Fibroblast of pulmonary artery (primary cell): ENCODE measurements around the gene ARHGAP19.

Experiments used
- DNase-seq: peaks from one replicate; pipeline ENCODE4 v3.0.0-alpha.2; 2010; ENCODE audit warnings: low read depth
- H3K4me3 ChIP-seq: replicated peaks from 2 replicates; pipeline ENCODE4 v1.5.1; 2011; ENCODE audit warnings: low read depth, mild to moderate bottlenecking, control low read depth, low read length, moderate library complexity
- TF ChIP-seq, protein P1 (sequence below): IDR thresholded peaks from 2 replicates; pipeline ENCODE4 v1.5.1; 2011; ENCODE audit warnings: mild to moderate bottlenecking, control low read depth, low read length, inconsistent platforms; ENCODE audit errors: missing control alignments

The ARHGAP19 gene

DNA sequence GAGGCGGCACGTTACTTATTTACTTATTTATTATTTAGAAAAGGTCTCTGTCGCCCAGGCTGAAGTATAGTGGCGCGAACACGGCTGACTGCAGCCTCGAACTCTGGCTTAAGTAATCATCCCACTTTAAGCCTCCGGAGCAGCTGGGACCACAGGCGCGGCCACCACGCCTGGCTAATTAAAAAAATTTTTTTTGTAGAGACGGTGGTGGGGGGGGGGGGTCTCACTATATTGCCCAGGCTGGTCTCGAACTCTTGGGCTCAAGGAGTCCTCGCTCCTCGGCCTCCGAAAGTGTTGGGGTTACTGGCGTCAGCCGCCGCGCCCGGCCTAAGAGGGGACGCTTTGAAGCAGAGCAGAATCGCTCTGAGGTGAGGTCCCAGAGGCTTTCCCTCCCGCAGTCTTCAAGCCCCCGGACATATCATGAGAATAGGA is 42.8 kb upstream of the ARHGAP19 start:
- TF ChIP-seq, protein P1, sequence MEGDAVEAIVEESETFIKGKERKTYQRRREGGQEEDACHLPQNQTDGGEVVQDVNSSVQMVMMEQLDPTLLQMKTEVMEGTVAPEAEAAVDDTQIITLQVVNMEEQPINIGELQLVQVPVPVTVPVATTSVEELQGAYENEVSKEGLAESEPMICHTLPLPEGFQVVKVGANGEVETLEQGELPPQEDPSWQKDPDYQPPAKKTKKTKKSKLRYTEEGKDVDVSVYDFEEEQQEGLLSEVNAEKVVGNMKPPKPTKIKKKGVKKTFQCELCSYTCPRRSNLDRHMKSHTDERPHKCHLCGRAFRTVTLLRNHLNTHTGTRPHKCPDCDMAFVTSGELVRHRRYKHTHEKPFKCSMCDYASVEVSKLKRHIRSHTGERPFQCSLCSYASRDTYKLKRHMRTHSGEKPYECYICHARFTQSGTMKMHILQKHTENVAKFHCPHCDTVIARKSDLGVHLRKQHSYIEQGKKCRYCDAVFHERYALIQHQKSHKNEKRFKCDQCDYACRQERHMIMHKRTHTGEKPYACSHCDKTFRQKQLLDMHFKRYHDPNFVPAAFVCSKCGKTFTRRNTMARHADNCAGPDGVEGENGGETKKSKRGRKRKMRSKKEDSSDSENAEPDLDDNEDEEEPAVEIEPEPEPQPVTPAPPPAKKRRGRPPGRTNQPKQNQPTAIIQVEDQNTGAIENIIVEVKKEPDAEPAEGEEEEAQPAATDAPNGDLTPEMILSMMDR: no peak
- H3K4me3 ChIP-seq: peak overlapping the region; percentile 70

DNA sequence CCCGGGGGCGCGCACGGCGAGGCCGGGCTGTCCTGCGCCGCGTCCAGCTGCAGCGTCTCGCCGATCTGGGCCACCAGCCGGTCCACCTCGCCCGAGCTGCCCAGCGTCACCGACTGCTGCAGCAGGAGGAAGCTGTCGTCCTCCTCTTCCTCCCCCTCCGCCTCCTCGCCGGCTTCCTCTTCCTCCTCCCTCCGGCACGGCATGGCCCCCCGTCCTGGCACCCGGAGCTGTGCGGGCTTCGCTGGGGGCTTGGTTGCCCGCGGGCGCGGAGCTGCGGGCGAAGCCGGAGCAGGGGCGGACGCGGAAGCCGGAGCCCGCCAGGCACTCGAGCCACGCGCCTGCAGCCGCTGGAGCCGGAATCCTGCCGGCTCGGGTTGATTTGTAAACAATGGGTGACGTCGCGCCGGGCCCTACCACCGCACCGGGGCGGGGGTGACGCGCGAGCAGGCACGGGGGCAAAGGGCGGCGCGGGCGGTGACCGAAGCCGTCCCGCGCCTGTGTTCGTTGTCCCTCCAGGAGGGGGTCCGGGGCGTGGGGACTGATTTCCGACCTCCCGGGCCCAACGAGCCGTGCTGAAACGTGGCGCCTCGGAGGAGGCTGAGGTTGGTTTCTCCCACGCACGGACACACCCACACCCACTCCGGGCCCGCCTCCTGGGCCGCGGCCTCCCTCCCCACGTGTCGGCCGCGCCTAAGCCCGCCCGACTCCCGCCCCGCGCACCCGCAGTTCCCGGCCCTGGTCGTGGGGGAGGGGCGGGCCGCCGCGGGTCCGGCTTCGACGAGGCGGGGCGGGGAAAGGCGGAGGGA is 42.1 kb upstream of the ARHGAP19 start, which contains the start of gene FRAT2:
FRAT2 (minus strand) TSS at position 360 of the 806 bp plus-strand sequence; CDS start at position 203, 157 bp downstream.
- peak within 1 kb of the TSS; percentile 70 for H3K4me3 ChIP-seq
- TF ChIP-seq, protein P1: no peak
- DNase-seq: peak; percentile 94

More for the DNA sequence above, 42.8 kb upstream of the ARHGAP19 start:
- no peak for DNase-seq

- TF ChIP-seq, protein P1: no peak
- H3K4me3 ChIP-seq: peak overlapping the region; percentile 70
- DNase-seq: peak; percentile 53
These were observed 41.3 kb upstream of the ARHGAP19 start for GRCh38 chr10:97333601-97334369.

GRCh38 chr10:97333351-97333600 is 40.8 kb upstream of the ARHGAP19 start:
- TF ChIP-seq, protein P1: peak; percentile 14
- DNase-seq: peak; percentile 51
- peak overlapping the region; percentile 70 for H3K4me3 ChIP-seq

DNA sequence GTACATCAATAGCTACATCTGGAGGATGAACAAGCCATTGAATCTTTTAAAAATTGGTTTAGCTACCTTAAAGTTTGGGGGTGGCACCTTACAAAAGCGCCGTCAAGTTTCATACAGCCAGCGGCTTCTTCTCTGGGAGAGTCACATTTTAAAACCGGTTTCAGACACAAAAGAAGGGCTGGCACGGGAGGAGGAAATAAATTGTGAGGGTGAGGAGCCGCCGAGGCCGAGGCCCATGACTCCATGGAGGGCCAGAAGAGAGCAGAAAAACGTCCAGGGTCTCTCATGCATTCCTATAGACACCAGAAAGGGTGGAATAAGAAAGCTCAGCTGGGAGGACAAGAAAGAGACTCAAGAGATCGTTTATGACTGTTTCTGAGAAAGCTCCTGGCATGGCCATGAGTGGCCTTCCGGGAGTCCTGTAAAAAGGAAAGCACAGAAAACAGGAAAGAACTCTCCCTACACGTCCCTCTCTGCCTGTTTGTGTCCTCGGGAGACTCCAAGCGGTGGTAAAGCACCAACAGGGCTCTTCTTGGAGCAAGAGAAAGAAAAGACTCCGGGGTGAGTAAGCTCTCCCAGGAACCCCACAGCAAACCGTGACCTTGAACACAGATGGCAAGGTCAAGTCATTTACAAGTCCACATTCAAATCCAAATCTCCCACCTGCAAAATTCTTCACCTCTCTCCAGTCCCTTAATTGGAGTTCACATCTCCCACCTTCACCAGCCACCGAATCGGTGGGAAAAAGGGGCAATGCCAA is 40.3 kb upstream of the ARHGAP19 start:
- DNase-seq: peak; percentile 85
- TF ChIP-seq, protein P1: peak; percentile 54
- peak overlapping the region; percentile 70 for H3K4me3 ChIP-seq

- no peak for DNase-seq
- TF ChIP-seq, protein P1: no peak
- no peak overlapping the region for H3K4me3 ChIP-seq
These were observed 38.8 kb upstream of the ARHGAP19 start for GRCh38 chr10:97331153-97331703.
